Neural cell (in vitro differentiated cells): ENCODE measurements around the gene SVOP.

Source experiments
- CTCF ChIP-seq: fragments of 450-650 bp; IDR thresholded peaks from 2 replicates; pipeline ENCODE4 v1.5.1; 2014; ENCODE audit warnings: antibody characterized with exemption, mild to moderate bottlenecking, moderate library complexity; ENCODE audit not compliant: poor library complexity, severe bottlenecking
- EP300 ChIP-seq: fragments of 450-650 bp; conservative IDR thresholded peaks from 2 replicates; pipeline ENCODE4 v1.6.1; 2014; ENCODE audit warnings: antibody characterized with exemption, mild to moderate bottlenecking, moderate library complexity; ENCODE audit not compliant: poor library complexity, severe bottlenecking
- EZH2 ChIP-seq: fragments of 200-600, 300-800 bp; shearing (Covaris generic), sonication (generic); IDR thresholded peaks from 2 replicates; pipeline ENCODE4 v1.6.1; 2014; ENCODE audit warnings: antibody characterized with exemption, low read length, borderline replicate concordance, mild to moderate bottlenecking; ENCODE audit not compliant: insufficient read depth, poor library complexity, severe bottlenecking
- POLR2AphosphoS5 ChIP-seq: IDR thresholded peaks from 2 replicates; pipeline ENCODE4 v1.6.1; 2012
- REST ChIP-seq: IDR thresholded peaks from 2 replicates; pipeline ENCODE4 v1.6.1; 2012; ENCODE audit warnings: borderline replicate concordance
- TAF1 ChIP-seq: IDR thresholded peaks from 2 replicates; pipeline ENCODE4 v1.6.1; 2012; ENCODE audit warnings: low read depth

GRCh38 chr12:108912361-108912760, 108.5 kb downstream of the SVOP start:
- TF ChIP-seq REST (no peak), CTCF (no peak), EZH2 (no peak), POLR2AphosphoS5 (no peak), EP300 (no peak), TAF1 (no peak)
